ENCODE data around the gene SLC2A13.
"Not testable (repeated sequence)": the region's sequence is repeated elsewhere in the genome, so short reads cannot be mapped to it uniquely, and the experiment has no call there.

DNA sequence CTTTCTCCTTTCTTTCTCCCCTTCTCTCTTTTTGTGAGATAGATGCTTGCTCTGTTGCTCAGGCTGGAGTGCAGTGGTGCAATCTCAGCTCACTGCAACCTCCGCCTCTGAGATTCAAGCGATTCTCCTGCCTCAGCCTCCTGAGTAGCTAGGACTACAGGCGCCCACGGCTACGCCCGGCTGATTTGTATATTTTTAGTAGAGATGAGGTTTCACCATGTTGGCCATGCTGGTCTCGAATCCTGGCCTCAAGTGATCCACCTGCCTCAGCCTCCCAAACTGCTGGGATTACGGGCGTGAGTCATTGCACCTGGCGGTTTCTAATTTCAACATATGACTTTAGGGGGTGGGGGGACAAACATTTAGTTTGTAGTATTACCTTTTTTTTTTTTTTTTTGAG lies 293.4 kb downstream of the SLC2A13 start:
- not testable (repeated sequence) for TF ChIP-seq EZH2 (IDR thresholded peaks at IDR 0.05; ENCODE audit: low read length)
- TF ChIP-seq, protein P1, sequence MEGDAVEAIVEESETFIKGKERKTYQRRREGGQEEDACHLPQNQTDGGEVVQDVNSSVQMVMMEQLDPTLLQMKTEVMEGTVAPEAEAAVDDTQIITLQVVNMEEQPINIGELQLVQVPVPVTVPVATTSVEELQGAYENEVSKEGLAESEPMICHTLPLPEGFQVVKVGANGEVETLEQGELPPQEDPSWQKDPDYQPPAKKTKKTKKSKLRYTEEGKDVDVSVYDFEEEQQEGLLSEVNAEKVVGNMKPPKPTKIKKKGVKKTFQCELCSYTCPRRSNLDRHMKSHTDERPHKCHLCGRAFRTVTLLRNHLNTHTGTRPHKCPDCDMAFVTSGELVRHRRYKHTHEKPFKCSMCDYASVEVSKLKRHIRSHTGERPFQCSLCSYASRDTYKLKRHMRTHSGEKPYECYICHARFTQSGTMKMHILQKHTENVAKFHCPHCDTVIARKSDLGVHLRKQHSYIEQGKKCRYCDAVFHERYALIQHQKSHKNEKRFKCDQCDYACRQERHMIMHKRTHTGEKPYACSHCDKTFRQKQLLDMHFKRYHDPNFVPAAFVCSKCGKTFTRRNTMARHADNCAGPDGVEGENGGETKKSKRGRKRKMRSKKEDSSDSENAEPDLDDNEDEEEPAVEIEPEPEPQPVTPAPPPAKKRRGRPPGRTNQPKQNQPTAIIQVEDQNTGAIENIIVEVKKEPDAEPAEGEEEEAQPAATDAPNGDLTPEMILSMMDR (optimal IDR thresholded peaks at IDR 0.05 in 1 of 3, IDR thresholded peaks at IDR 0.05 in 1 of 3, conservative IDR thresholded peaks at IDR 0.05 in 1 of 3; ENCODE audit: extremely low read depth in 1 of 3, insufficient read depth in 2 of 3, low read length in 3 of 3): not testable (repeated sequence)

Measured in keratinocyte (primary cell).